HG03378 (cell line): ENCODE results near the gene PCDH9.
A peak's percentile ranks its signal among the peaks of the same experiment; 100 is the strongest.

Experiments
- ATAC-seq: cut with Tn5 transposase; IDR thresholded peaks from one replicate; pipeline ENCODE4 v1.9.1; 2021; ENCODE audit warnings: mild to moderate bottlenecking, moderate library complexity; ENCODE audit not compliant: unreplicated experiment

The PCDH9 gene

DNA sequence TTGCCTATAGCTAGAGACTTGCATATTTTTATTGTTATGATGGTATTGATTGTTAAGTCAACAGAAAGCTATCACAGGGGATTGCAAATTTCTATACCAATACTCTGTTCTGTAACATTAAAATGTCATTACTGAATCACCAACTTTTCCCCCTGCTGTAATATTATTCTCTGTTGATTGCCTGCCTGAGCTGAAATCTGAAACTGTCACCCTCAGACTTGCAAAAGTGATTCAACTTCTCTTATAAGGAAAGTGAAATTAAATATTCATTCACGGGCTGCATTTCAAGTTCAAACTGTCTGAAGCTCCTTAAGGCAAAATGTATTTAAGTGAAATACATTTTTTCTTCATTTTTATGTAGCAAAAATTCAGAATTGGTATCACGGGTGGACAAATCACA is 723.2 kb downstream of the PCDH9 start:
- no peak for ATAC-seq

DNA sequence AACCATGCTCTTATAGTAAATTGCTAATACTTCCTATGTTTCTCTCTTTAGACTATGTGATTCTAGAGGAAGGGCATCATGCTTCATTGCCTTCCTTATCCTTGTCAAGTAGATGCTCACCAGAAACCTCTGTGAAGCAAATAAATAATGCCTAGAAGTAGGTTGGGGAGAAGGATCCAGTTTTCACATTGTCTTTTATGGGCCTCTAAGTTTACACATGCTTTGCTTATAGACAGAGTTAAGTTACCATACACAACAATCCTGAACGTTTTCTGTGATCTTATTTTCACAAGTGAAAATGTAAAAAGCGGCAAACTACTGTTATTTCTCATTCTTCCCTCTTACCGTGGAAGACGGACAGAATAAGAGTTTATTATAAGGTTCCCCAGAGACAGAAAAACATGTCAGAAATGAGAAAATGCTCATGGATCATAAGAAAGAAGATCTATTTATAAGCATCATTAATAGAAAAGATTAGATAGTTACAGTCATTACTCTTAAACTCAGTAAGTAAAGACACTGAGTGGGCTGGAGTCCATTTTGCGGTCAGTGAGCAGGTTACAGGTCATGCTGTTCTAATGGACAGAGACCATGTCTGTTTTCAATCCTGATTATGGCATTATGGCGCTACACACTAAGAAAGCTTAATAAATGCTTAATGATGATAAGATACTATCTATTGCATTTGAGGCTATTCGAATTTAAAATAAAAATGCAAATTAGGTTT is 723.9 kb downstream of the PCDH9 start:
- ATAC-seq, result no peak

DNA sequence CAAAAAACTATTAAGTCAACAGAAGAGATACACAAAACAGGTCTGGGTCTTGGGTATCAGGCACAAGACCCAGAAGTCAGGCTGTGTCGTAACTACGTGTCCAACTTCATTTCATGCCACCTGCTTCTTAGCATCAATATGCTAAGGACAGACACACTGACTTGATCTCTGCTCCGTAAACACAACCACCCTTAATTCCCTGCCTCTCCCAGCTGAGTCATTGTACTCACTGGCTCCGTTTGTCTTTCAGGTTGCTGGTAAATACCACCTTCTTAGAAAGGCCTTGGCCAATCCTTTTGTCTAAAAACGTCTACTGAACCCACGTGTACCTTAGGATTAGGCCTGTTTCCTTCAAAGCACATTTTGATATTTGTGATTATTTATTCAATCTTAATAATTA is 726.2 kb downstream of the PCDH9 start:
- no peak for ATAC-seq

DNA sequence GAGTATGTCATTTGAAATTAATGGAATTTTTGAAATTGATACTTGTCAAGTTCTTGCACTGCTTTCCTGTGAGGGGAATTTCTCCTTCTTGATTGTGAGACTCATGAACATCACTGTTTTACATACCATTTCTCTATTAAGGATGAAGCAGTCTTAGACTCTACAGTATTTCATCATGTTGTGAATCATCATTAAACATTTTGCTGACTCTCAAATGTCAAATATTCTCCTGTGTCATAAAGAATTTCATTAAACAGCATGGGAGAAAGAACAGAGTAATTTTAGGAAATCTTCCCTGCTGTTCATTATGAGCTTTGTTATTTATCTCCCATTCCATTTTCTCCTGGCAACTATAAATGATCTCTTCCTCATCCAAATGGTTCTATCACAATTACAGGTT is 729.0 kb downstream of the PCDH9 start:
- ATAC-seq, result no peak

DNA sequence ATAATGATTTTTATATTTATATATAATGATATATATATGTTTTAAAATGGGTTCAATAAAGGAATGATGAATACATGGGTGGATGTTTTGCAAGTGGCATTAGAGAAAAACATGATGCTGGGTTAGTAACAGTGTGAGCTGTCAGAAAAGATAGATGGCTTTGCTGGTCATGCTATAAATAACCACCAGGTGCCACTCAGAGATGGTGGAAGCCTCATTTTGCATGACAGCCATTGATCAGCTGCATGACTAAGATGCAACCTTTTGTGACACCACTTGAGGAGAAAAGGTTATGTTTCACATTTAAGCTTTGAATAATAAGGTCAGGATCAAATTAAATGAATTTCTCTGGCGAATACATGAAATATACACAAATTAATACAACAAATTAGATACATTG is 737.7 kb downstream of the PCDH9 start:
- peak; percentile 58 for ATAC-seq

DNA sequence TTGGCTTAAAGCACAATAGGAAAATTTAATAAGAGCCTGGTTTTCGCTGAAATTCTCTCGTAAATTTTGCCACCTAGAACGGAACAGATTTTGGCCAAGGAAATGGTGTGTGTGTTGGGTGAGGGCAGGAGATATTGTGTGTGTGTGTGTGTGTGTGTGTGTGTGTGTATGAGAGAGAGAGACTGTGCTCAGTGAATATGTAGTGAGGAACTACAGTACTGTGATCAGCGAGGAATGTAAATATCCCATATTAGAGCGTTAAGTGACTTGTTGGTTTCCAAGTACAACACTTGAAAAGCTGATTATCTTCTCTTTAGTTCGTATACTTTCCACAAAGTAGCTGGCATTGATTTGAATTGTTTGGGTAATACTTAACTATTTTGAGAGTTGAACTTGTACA is 738.9 kb downstream of the PCDH9 start:
- ATAC-seq, result no peak

DNA sequence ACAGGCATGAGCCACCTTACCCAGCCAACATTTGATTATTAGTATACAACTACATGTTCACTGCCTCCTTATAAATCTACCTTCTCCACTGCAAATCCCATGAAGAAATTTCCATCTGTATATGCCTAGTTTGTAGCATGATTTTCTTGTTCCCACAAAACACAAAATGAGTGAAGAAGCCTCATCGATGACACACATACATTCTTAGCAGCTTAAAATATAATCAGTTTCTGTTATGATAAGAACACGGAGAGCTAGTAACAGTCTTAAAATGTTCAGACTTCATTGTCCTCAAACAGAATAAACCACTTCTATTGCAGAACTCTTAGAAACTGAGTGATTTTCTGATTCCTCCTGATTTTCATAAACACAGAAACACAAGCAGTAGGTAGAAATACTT is 740.5 kb downstream of the PCDH9 start:
- no peak for ATAC-seq

DNA sequence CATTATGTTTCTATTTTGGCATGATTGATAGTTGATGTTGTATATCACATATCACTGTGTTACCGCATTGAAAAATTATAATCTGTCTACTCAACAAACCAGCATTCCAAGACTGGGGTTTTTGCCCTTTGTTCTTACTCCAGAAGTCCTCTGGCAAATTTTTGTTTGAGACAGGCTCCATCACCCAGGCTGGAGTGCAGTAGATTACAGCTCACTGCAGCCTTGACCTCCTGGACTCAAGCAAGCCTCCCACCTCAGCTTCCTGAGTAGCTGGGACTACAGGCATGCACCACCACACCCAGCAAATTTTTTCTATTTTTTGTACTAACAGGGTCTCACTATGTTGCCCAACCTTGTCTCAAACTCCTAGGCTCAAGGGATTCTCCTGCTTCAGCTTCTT is 741.0 kb downstream of the PCDH9 start:
- ATAC-seq, result no peak

DNA sequence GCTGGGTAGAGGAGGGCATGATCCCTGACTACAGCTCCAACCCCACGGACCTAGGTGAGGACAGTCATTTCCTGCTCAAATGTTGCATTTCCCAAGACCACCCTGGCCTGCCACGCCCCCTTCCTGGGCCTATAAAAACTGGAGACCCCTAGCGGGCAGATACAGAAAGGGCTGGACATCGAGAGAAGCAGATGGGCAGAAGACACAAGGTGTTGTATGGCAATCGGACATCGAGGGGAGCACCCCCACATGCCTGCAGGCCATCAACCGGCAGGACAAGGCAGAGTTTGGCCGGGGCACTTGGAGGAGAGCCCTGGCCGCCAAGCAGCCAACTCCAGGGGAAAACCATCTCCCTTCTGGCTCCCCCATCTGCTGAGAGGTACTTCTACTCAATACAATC is 746.4 kb downstream of the PCDH9 start:
- ATAC-seq, result no peak

DNA sequence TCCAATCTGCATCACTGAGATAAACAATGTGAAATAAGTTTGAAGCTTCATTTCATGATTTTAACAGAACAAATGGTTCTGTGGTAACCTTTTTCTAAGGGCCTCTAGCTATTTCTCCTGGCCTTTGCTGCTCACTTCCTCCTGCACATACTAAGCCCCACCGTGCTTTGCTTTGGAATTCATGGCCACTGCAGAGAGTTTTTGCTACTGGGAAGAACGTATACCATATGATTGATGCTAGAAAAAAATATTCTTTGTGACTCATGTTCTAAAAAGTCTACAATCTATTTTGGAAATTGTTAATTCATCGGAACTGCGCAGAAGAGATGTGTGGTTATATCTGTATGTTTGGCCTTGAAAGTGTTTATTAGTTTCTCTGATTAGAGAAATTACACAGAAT is 747.3 kb downstream of the PCDH9 start:
- ATAC-seq, result no peak

DNA sequence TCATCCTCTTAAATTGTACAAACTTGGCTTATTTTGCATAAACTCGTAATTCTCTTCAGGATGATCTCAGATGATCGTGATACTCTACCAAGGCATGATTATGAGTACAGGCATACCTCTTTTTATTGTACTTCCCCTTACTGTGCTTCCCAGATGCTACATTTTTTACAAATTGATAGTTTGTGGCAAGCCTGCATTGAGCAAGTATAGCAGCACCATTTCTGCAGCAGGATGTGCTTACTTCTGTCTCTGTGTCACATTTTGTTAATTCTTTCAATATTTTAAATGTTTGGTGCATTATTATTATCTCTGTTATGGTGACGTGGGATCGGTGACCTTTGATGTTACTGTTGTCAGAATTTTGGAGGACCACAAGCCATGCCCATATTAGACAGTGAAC is 752.3 kb downstream of the PCDH9 start:
- no peak for ATAC-seq

DNA sequence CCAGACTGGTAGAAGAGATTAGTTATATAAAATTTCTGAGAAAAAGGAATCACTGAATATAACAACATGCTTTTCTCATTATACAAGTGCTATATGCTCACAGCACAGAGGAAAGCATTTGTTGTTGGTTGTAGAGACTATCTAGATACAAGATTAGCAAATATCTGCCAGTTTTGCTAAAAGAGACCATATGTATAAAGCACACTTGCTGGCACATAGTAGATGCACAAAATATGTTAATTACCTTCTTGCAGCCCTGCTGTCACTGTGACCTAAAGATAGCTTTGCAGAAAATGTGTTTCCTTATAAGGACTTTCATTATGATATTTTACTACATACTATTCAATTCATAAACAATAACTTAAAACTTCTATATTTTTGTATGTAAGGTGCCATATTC is 755.1 kb downstream of the PCDH9 start:
- ATAC-seq, result no peak

DNA sequence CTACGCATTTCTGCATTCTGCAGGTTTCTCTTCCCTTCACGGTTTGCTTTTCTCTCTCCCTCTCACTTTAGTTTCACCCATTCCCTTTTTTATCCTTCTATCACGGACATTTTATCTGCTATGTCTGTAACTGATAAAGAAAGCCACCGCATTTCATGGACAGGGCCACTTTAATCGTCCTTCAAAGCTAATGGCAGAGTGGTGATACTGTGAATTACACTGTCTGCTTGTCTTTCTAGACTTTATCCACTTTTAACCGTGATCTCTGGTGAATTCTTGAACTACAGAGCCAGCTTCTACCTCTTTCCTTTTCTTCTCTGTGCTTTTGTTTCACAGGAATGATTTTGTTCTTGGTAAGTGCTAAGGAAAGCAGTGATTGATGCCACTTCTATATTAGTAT is 760.4 kb downstream of the PCDH9 start:
- ATAC-seq, result no peak

DNA sequence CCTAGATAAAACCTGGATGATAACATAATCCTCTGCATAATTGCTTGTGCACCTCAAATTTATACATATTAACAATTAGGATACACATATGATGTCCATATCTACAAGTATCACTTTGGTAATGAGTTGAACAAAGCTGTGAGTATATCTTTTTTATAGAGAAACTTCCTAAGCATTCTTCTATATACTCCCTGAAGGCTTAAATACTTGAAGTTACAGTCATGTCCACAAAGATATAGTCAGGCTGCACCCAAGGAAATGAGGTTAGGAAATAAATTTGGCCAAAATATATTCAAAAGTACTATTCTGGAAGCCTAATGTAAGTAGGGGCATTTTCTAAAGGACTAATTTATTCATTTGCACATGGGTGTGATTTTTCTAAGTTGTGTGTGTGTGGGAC is 761.5 kb downstream of the PCDH9 start:
- ATAC-seq, result no peak

DNA sequence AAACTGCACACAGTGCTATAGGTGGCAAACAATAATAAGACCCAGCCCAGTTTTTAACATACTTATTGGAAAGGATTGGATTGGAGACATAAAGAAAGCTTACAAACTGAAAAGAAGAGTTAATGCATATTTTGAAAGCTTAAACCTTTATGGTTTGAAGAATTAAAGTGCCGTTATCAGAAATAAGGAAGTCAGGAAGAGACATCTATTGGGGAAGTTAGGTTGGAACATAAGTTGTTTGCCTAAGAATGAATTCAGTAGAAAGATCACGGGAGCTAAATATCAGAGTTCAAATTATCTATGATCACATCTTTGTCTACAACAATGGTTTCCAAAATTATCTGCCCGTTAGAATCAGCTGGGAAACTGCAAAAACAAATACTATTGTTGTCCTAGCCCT is 767.9 kb downstream of the PCDH9 start:
- no peak for ATAC-seq

DNA sequence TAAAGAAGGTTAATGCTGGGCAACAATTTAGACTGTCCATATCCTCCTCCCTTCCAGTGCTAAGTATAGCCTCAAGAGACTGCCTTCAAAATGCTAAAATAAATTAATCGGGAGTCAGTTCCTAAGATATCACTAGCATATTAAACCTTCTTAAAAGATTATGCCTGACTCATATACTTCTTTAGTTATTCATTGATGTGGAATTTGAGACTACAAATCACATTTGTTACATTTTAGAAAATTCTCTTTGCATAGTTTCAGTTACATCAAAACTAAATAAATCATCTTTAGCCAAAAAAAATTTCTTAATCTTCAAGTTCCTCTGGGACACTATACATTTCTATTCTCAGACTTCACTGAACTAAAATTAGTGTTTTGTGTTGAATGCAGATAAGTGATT is 769.1 kb downstream of the PCDH9 start:
- no peak for ATAC-seq

DNA sequence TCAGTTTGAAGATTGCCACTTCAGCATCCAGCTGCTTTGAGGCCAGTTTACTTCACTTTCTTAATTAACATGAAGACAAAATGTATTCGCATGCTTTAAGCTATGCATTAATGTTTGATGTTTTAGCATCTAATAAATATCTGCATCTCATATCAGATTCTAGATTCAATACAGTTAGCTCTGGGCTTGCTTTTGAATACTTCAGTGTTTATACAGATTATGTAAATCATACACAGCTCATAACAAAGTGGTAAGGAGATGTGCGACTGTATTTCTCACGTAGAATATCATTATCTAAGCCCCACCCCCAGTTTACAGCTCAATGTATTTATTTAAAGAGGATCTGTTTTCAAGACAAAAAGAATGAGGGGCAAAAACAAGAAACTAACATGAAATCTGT is 770.5 kb downstream of the PCDH9 start:
- no peak for ATAC-seq

DNA sequence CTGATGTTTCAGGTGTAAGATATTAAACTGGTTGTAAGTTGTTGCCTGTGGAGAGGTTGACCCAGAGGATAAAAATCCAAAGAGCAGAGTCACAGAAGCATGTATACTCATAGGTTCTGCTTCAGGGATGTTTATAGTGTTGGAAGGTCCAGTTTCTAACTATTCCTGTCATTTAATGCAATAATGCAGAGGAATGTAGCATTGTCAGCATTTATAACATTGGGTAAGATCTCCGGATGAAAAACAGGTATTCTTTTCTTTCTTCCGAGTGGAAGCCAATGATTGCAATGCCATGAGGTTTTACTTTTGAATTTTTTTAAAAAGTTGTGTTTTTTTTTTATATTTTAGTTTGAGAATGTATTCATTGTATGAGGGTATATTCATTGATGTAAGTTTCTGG is 771.0 kb downstream of the PCDH9 start:
- ATAC-seq, result no peak

DNA sequence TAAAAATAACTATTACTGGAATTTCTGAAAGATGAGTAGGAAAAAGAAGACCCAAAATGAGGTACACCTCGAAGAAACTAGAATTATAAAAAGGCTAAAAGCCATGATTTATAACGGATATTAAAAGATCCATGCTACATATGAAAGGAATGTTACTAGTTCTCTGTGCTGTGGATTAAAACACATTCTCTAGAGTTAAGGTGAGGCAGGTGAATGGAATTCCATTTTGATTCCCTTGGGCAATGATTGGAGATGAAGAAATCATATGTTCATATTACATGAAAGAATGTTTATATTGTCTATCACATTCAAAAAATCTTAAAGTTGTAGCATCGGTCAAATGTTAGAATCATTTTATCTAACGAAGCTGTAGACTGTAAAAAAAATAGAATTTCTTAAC is 783.7 kb downstream of the PCDH9 start:
- no peak for ATAC-seq

DNA sequence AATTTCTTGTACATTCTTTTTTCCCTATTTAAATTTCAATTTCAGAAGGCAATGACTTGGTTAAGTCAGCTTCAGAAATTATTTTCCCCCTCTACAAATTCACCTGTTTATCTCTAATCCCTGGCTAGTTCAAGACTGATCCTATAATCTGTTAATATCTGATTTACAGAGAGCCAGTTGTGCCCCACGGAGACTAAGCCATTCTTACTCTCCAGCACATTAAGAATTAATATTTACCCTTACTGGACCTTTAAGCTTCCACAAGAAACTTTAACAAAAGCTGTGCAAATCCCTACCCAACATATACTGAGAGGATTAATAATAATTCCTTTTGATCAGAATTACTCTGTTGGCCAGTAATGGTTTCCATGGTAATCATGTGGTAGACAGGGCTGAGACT is 786.2 kb downstream of the PCDH9 start:
- no peak for ATAC-seq

DNA sequence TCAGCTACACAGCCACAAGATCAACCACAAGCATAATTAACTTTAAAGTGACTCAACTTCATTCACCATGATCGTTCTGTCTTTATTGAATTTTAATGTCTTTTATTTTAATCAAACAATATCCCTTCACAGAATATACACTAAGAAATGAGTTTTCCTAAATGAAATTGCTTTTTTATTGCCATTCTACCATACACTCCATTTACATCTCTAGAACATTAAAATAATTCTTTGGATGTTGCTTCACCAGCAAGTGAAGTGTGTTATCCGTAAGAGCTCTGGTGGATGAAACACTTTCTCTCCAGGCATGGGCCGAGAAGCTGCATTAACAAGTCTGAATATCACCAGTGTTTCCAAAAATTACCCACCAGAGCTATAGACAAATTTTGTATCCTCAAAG is 789.2 kb downstream of the PCDH9 start:
- ATAC-seq, result no peak

DNA sequence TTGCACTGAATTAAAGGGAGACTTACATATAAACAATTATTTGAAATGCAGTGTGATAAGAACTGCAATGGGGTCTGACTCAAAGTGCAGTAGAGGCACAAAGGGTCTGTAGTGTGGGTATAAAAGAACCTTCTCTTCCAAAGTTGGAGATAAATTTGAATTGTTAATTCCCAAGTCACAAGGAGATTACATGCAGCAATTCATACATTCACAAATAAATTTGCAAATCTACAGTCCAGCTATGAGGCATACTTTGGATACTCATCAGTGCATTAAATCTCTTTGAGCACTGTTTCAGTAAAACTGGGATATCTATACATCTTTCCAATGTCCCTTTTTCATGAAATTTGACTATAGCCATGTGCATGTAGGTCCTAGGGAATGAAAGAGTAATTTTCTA is 799.4 kb downstream of the PCDH9 start:
- ATAC-seq, result no peak

DNA sequence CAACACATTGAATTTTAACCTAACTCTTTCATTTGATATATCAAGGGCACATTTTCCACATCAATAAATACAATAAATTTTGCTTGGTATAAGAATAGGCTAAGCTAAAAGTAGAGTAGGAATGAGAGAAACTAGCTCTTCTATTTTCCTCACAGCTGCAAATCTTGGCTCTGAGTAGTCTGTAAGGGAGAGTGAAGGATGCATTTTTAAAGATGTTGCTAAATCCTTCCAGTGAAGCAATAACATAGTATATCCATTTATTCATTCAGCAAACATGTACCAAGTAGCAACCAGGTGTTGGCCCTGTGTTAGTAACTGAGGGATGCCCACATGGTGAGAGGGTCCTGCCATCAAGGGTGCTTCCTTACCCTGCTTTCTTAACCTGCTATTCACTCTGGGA is 799.9 kb downstream of the PCDH9 start:
- ATAC-seq, result no peak

DNA sequence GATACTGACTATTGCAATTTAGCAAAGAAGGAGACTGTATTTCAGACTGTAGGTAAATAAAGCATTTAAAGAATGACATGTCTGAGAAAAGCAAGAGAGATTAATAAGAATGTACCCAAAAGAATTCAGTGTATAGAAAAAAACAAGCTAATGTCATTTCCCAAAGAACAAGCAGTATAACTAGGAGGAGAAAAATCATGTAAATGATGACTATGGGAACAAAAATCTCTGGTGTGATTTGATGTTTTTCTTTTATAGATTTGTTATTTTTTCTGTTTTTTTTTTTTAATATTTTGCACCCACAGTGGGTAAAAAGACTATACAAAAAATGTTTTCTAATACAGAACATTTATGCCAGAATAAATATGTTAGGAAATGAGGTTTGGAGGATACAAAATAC is 801.0 kb downstream of the PCDH9 start:
- no peak for ATAC-seq
